ENCODE measurements around the gene NPLOC4.
A peak's percentile ranks its signal among the peaks of the same experiment; 100 is the strongest.

NPLOC4 gene

DNA sequence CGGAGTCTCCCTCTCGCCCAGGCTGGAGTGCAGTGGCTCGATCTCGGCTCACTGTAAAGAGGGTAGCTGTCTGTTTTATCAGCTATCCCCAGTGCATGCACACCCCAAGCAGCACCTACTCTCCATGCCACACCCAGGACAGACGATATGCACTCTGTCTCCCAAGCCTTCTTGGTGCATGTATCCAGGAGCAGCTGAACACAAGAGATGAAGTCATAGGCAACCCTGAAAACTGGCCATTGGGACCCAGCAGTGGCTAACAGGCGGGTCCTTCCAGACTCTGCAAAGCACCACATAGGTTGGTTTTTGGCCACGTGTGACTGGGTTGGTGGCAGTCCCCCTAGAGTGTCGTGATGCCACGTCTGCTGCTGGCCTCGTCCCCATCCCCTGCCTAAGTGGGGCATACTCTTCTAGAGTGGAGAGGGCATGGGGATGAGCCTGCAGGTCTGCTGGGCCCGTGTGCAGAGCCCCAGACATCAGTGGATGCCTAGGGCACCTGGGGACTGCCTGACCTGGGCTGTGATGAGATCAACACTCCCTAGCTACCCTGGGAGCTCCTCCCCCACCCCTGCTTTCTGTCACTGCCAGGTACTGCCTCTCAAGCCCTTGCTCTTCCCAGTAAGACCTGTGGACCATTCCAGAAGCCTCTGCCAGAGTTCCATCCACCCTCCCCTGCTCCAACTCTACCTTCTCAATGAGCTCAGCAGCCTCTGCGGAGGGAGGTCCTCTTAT, 10.1 kb upstream of the NPLOC4 start:
- H3K9ac ChIP-seq (ENCODE audit: low read length) = no peak overlapping the region
- DNase-seq (ENCODE audit: low read depth) = no peak
- H3K36me3 ChIP-seq (ENCODE audit: control insufficient read depth, insufficient read depth, low read length, severe bottlenecking) = no peaks in the 10 kb centered on the region
- peaks cover 4% of the 10 kb centered on the region for H3K4me1 ChIP-seq (ENCODE audit: control insufficient read depth, insufficient read depth, low read length)
- no peaks in the 10 kb centered on the region for H3K9me3 ChIP-seq (ENCODE audit: control insufficient read depth, low read length)
- no peak overlapping the region for H3K4me3 ChIP-seq (ENCODE audit: low read length)
- peaks cover 18% of the 10 kb centered on the region for H3K27me3 ChIP-seq (replicated peaks; ENCODE audit: control insufficient read depth, insufficient read depth, low read length)

DNA sequence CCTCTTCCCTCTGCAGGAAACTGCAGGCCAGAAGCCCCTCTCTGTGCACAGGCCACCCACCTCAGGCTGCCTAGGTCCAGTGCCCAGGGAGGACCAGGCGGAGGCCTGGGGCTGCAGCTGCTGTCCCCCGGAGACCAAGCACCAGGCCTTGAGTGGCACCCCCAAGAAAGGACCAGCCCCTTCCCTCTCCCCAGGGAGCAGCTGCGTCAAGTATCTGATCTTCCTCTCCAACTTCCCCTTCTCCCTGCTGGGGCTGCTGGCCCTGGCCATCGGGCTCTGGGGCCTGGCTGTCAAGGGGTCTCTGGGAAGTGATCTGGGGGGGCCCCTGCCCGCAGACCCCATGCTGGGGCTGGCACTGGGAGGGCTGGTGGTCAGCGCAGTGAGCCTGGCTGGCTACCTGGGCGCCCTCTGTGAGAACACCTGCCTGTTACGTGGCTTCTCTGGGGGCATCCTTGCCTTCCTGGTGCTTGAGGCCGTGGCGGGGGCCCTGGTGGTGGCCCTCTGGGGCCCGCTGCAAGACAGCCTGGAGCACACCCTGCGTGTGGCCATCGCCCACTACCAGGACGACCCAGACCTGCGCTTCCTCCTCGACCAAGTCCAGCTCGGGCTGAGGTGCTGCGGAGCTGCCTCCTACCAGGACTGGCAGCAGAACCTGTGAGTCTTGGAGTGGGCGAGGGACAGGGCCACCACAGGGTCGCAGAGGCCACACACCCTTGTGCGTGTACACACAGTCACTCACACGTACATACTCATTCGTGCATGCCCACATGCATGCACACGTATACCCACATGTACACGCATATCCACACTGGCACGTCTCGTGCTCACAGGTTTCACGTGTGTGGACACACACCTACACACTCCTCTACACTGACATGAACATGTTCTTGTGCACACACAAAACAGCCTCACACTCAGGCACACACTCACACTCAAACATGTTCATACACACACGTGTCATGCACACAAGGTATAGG, 8.4 kb upstream of the NPLOC4 start:
- Histone ChIP-seq H3K9me3 (ENCODE audit: control insufficient read depth, low read length) (no peaks in the 10 kb centered on the region), H3K9ac (ENCODE audit: low read length) (no peak overlapping the region), H3K27me3 (replicated peaks; ENCODE audit: control insufficient read depth, insufficient read depth, low read length) (peaks cover 18% of the 10 kb centered on the region), H3K36me3 (ENCODE audit: control insufficient read depth, insufficient read depth, low read length, severe bottlenecking) (no peaks in the 10 kb centered on the region), H3K4me3 (ENCODE audit: low read length) (no peak overlapping the region), H3K4me1 (ENCODE audit: control insufficient read depth, insufficient read depth, low read length) (no peaks in the 10 kb centered on the region)
- DNase-seq (ENCODE audit: low read depth) = no peak

DNA sequence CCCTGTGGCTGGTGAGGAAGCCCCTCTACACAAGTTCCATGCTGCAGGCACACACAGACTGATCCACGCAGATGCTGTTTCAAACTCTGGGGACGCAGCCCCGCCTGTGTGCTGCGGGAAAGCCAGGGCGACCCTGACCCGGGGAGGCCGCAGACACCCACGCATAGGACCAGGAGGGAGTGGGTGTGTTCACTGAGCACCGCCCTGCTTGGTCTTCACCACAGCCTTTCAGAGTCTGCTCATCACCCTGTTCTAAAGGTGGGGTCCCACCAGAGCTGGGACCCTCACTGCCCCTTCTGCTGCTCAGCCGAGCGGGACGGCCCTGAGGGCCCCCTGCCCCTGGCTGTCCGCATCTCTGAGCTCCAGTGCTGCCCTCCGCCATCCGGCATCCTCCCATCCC, 7.6 kb upstream of the NPLOC4 start:
- H3K27me3 ChIP-seq (replicated peaks; ENCODE audit: control insufficient read depth, insufficient read depth, low read length) = peaks cover 18% of the 10 kb centered on the region
- H3K36me3 ChIP-seq (ENCODE audit: control insufficient read depth, insufficient read depth, low read length, severe bottlenecking) = no peaks in the 10 kb centered on the region
- H3K4me3 ChIP-seq (ENCODE audit: low read length) = no peak overlapping the region
- H3K9ac ChIP-seq (ENCODE audit: low read length) = no peak overlapping the region
- DNase-seq (ENCODE audit: low read depth) = no peak
- H3K4me1 ChIP-seq (ENCODE audit: control insufficient read depth, insufficient read depth, low read length) = no peaks in the 10 kb centered on the region
- H3K9me3 ChIP-seq (ENCODE audit: control insufficient read depth, low read length) = no peaks in the 10 kb centered on the region

DNA sequence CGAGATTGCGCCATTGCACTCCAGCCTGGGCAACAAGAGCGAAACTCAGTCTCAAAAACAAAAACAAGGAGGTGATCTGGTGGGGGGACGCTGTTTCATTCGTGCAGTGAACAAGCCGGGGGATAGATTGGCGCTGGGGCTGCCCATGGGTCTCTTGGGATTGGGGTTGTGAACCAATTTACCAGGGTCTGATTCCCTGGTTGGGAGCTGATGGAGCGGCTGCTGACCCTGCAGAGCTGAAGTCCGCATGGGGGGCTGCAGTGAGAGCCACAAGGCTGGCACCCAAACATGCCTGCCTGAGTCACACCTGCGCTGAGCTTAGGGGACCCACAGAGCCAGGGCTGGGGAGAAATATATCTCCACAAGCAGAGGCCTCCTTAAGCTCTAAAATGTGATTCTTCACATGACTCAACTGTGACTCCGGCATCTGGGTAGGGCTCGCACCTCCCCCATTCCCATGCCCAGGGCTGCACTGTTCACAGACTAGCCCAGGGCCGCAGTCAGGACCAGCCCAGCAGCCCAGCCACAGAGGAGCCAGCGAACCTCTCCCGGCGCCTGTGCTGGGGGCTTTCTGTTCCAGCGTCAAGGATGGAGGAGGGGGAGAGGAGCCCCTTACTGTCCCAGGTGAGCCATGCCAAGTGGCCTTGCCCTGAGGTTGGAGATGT, 5.0 kb upstream of the NPLOC4 start:
- DNase-seq (ENCODE audit: low read depth) = peak; percentile 62
- H3K27me3 ChIP-seq (replicated peaks; ENCODE audit: control insufficient read depth, insufficient read depth, low read length) = peaks cover 4% of the 10 kb centered on the region
- H3K9me3 ChIP-seq (ENCODE audit: control insufficient read depth, low read length) = no peaks in the 10 kb centered on the region
- no peak overlapping the region for H3K9ac ChIP-seq (ENCODE audit: low read length)
- H3K4me3 ChIP-seq (ENCODE audit: low read length) = no peak overlapping the region
- H3K36me3 ChIP-seq (ENCODE audit: control insufficient read depth, insufficient read depth, low read length, severe bottlenecking) = no peaks in the 10 kb centered on the region
- H3K4me1 ChIP-seq (ENCODE audit: control insufficient read depth, insufficient read depth, low read length) = peaks cover 3% of the 10 kb centered on the region

DNA sequence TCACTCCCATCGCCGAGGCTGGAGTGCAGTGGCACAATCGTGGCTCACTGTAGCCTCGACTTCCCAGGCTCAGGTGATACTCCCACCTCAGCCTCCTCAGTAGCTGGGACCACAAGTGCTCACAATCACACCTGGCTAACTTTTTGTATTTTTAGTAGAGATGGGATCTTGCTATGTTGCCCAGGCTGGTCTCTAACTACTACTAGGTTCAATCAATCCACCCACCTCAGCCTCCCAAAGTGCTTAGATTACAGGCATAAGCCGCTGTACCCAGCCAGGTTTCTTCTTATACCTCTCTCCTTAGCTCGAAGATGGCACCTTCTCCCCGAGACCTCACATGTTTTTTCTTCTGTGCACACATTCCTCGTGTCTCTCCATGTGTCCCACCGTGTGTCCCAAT, 3.1 kb upstream of the NPLOC4 start:
- H3K36me3 ChIP-seq (ENCODE audit: control insufficient read depth, insufficient read depth, low read length, severe bottlenecking) = no peaks in the 10 kb centered on the region
- H3K27me3 ChIP-seq (replicated peaks; ENCODE audit: control insufficient read depth, insufficient read depth, low read length) = no peaks in the 10 kb centered on the region
- no peak overlapping the region for H3K4me3 ChIP-seq (ENCODE audit: low read length)
- H3K9ac ChIP-seq (ENCODE audit: low read length) = no peak overlapping the region
- DNase-seq (ENCODE audit: low read depth) = no peak
- H3K9me3 ChIP-seq (ENCODE audit: control insufficient read depth, low read length) = no peaks in the 10 kb centered on the region
- peaks cover 11% of the 10 kb centered on the region for H3K4me1 ChIP-seq (ENCODE audit: control insufficient read depth, insufficient read depth, low read length)

DNA sequence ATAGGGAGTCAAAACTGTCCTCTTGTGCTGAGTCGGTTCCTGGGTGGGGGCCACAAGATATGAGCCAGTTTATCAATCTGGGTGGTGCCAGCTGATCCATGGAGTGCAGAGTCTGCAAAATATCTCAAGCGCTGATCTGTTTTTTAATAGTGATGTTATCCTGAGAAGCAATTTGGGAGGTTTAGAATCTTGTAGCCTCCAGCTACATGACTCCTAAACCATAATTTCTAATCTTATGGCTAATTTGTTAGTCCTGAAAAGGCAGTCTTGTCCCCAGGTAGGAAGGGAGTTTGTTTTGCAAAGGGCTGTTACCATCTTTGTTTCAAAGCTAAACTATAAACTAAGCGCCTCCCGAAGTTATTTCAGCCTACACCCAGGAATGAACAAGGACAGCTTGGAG, 1.8 kb upstream of the NPLOC4 start:
- Histone ChIP-seq H3K36me3 (ENCODE audit: control insufficient read depth, insufficient read depth, low read length, severe bottlenecking) (no peaks in the 10 kb centered on the region), H3K27me3 (replicated peaks; ENCODE audit: control insufficient read depth, insufficient read depth, low read length) (no peaks in the 10 kb centered on the region), H3K9ac (ENCODE audit: low read length) (no peak overlapping the region), H3K4me3 (ENCODE audit: low read length) (no peak overlapping the region), H3K9me3 (ENCODE audit: control insufficient read depth, low read length) (no peaks in the 10 kb centered on the region), H3K4me1 (ENCODE audit: control insufficient read depth, insufficient read depth, low read length) (peaks cover 11% of the 10 kb centered on the region)
- DNase-seq (ENCODE audit: low read depth) = no peak

DNA sequence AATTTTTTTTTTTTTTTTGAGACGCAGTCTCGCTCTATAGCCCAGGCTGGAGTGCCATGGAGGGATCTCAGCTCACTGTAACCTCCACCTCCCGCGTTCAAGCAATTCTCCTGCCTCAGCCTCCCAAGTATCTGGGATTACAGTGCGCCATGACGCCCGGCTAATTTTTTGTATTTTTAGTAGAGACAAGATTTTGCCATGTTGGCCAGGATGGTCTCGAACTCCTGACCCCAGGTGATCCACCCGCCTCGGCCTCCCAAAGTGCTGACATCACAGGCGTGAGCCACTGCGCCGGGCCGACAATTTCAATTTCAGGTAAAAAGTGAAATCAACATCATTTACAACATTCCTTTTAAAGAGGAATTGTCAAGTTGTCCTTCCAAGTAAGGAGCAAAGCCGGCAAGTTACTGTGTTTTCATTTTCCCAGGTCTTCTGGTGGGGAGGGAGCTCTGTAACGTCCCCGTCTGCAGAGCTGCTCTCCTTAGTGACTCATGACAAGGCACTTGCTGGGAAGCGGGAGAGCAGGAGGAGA, 873 bp downstream of the NPLOC4 start:
- DNase-seq (ENCODE audit: low read depth) = no peak
- no peaks in the 10 kb centered on the region for H3K27me3 ChIP-seq (replicated peaks; ENCODE audit: control insufficient read depth, insufficient read depth, low read length)
- H3K4me1 ChIP-seq (ENCODE audit: control insufficient read depth, insufficient read depth, low read length) = peaks cover 11% of the 10 kb centered on the region
- H3K4me3 ChIP-seq (ENCODE audit: low read length) = peak overlapping the region; percentile 91
- no peaks in the 10 kb centered on the region for H3K9me3 ChIP-seq (ENCODE audit: control insufficient read depth, low read length)
- peak overlapping the region; percentile 93 for H3K9ac ChIP-seq (ENCODE audit: low read length)
- peaks cover 3% of the 10 kb centered on the region for H3K36me3 ChIP-seq (ENCODE audit: control insufficient read depth, insufficient read depth, low read length, severe bottlenecking)

DNA sequence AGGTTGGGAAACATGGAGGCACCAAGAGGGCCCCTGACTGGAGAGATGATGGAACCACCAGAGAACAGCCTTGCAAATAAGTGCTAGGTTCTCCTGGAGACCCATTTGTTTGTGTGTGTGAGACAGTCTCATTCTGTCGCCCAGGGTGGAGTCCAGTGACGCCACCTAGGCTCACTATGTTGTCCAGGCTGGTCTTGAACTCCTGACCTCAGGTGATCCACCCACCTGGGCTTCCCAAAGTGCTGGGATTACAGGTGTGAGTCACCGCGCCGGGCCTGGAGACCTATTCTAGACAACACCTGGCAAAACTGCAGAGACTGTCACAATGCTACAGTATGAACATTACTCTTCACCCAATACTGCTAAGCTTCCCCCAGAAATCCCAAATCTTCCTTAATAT, 1.5 kb downstream of the NPLOC4 start:
- Histone ChIP-seq H3K4me1 (ENCODE audit: control insufficient read depth, insufficient read depth, low read length) (peaks cover 11% of the 10 kb centered on the region), H3K36me3 (ENCODE audit: control insufficient read depth, insufficient read depth, low read length, severe bottlenecking) (peaks cover 3% of the 10 kb centered on the region), H3K9me3 (ENCODE audit: control insufficient read depth, low read length) (no peaks in the 10 kb centered on the region), H3K4me3 (ENCODE audit: low read length) (peak overlapping the region; percentile 91), H3K27me3 (replicated peaks; ENCODE audit: control insufficient read depth, insufficient read depth, low read length) (no peaks in the 10 kb centered on the region), H3K9ac (ENCODE audit: low read length) (peak overlapping the region; percentile 93)
- DNase-seq (ENCODE audit: low read depth) = no peak

DNA sequence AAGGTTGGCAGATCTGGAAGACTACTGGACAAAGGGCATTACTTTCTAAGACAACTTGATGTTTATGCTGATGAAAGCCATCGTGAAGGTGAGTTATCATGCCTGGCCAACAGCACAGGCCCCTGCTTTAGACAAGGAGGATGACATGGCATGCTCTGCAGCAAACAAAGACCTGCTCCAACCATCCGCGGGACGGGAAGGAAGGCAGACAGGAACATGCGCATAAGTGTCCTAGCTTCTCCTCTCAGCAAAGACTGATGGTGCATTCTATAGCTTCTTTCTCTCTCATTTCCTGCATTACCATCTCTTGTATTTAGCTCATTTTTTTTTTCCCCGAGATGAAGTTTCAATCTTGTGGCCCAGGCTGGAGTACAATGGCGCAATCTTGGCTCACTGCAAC, 5.4 kb downstream of the NPLOC4 start:
- no peak overlapping the region for H3K4me3 ChIP-seq (ENCODE audit: low read length)
- H3K27me3 ChIP-seq (replicated peaks; ENCODE audit: control insufficient read depth, insufficient read depth, low read length) = no peaks in the 10 kb centered on the region
- H3K4me1 ChIP-seq (ENCODE audit: control insufficient read depth, insufficient read depth, low read length) = peaks cover 8% of the 10 kb centered on the region
- DNase-seq (ENCODE audit: low read depth) = no peak
- no peak overlapping the region for H3K9ac ChIP-seq (ENCODE audit: low read length)
- H3K9me3 ChIP-seq (ENCODE audit: control insufficient read depth, low read length) = no peaks in the 10 kb centered on the region
- peaks cover 37% of the 10 kb centered on the region for H3K36me3 ChIP-seq (ENCODE audit: control insufficient read depth, insufficient read depth, low read length, severe bottlenecking)

DNA sequence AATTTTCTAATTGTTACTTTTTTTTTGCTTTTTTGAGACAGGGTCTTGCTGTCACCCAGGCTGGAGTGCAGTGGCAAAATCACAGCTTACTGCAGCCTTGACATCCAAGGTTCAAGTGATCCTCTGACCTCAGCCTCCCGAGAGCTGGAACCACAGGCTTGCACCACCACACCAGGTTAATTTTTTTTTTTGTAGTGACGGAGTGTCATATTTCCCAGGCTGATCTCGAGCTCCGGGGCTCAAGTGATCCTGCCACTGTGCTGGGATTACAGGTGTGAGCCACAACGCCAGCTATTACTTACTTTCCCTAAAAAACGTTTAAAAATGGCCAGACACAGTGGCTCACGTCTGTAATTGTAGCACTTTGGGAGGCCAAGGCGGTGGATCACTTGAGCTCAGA, 6.6 kb downstream of the NPLOC4 start:
- Histone ChIP-seq H3K9me3 (ENCODE audit: control insufficient read depth, low read length) (no peaks in the 10 kb centered on the region), H3K36me3 (ENCODE audit: control insufficient read depth, insufficient read depth, low read length, severe bottlenecking) (peaks cover 49% of the 10 kb centered on the region), H3K9ac (ENCODE audit: low read length) (no peak overlapping the region), H3K27me3 (replicated peaks; ENCODE audit: control insufficient read depth, insufficient read depth, low read length) (no peaks in the 10 kb centered on the region), H3K4me3 (ENCODE audit: low read length) (no peak overlapping the region), H3K4me1 (ENCODE audit: control insufficient read depth, insufficient read depth, low read length) (peaks cover 1% of the 10 kb centered on the region)
- no peak for DNase-seq (ENCODE audit: low read depth)

Measured in adipocyte (in vitro differentiated cells).